ENCODE results near the gene SLC16A7.

SLC16A7 gene

GRCh38 chr12:59657711-59658110 is 61.9 kb downstream of the SLC16A7 start:
- DNase-seq = no peak
- in situ Hi-C loops (cut with MboI; ENCODE audit: low pct_unique_long_range_greater_than_20kb, low sequenced_read_pairs) = no loop called here

- in situ Hi-C loops (cut with MboI; ENCODE audit: low pct_unique_long_range_greater_than_20kb, low sequenced_read_pairs) = no loop called here
- DNase-seq = no peak
These were observed 64.3 kb downstream of the SLC16A7 start for GRCh38 chr12:59660148-59660547.

GRCh38 chr12:59660921-59661597 is 65.2 kb downstream of the SLC16A7 start:
- in situ Hi-C loops (cut with MboI; ENCODE audit: low pct_unique_long_range_greater_than_20kb, low sequenced_read_pairs) = no loop called here
- no peak for DNase-seq

GRCh38 chr12:59664495-59664894 is 68.7 kb downstream of the SLC16A7 start:
- in situ Hi-C loops (cut with MboI; ENCODE audit: low pct_unique_long_range_greater_than_20kb, low sequenced_read_pairs) = no loop called here
- DNase-seq = no peak

DNA sequence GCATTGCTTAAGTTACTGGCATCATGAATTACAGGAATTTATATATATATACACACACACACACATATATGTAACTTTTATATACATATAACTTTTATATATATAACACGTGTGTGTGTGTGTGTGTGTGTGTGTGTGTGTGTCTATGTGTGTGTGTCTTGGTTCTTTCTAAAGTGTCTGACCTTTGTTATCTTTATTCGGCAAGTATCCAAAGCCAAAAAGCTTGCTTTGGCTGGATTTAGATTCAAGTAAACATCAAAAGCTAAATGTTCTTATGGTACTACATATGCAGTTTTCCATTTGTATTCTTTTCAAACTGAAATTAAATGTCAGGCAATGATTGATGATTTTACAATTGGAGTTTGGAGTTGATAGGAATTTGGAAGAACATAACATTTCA is 69.9 kb downstream of the SLC16A7 start:
- no peak for DNase-seq
- in situ Hi-C loops (cut with MboI; ENCODE audit: low pct_unique_long_range_greater_than_20kb, low sequenced_read_pairs) = no loop called here

DNA sequence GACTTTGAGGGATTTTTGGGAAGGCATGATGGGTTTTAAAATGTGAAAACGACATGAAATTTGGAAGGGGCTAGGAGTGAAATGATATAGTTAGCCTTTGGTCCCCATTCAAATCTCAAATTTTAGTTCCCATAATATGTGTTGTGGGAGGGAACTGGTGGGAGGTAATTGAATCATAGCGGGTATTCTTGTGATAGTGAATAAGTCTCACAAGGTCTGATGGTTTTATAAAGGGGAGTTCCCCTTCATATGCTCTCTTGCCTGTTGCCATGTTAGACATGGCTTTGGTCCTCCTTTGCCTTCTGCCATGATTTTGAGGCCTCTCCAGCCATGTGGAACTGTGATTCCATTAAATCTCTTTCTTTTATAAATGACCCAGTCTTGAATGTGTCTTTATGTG is 72.8 kb downstream of the SLC16A7 start:
- in situ Hi-C loops (cut with MboI; ENCODE audit: low pct_unique_long_range_greater_than_20kb, low sequenced_read_pairs) = no loop called here

DNA sequence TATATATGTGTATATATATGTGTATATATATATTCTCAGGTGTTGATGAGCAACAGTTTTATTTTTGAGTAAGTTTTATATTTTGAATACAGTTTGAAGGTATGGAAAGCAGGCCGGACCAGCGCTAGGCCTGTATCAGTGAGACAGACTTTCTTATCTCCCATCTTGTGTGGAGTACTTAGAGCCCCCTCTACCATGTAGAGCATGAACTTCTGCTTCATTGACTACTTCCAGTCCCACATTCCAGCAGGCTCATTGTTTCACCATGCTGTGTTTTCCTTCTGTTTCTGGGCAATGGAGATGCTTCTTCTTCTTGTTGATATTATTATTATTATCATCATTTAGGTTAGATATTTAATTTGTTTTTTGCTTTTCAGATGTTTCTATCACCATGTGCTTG is 76.4 kb downstream of the SLC16A7 start:
- no peak for DNase-seq
- in situ Hi-C loops (cut with MboI; ENCODE audit: low pct_unique_long_range_greater_than_20kb, low sequenced_read_pairs) = no loop called here

More for the DNA sequence above, 72.8 kb downstream of the SLC16A7 start:
- no peak for DNase-seq

DNA sequence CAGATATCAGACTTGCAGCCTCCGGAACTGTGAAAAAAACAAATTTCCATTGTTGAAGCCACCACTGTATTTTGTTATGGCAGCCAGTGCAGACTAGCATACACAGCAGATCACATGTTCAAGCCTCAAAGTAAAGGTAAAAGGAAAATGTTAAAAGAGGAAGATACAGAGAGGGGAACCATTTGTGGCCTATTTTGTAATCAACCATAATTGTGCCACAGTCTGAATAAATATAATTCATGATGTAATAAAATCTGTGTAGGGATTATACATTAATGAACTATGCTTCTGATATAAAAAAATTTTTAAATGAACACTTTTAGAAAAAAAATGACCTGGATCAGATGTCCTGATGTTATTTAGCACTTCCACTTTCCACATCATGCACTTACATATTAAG is 79.6 kb downstream of the SLC16A7 start:
- in situ Hi-C loops (cut with MboI; ENCODE audit: low pct_unique_long_range_greater_than_20kb, low sequenced_read_pairs) = no loop called here
- DNase-seq = peak; percentile 8

DNA sequence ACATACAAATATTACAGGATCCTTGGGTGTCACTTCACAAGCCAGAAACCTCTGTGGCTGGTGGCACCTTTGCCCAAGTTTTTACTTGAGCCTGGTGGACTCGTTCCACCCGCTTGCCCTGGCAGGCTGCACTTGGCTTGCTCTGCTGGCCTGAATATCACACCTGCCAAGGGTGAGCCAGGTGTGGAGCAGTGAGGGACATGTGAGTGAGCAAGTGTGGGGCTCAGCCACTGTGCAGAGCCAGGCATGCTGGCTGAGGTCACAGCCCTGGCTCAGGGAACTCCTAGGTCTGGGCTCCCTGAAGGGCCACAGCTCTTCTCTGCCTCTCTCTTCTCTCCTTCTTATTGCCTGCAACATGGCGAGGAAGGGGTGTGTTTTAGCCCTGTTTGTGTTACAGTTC is 82.0 kb downstream of the SLC16A7 start:
- no peak for DNase-seq
- in situ Hi-C loops (cut with MboI; ENCODE audit: low pct_unique_long_range_greater_than_20kb, low sequenced_read_pairs) = no loop called here

- no peak for DNase-seq
- in situ Hi-C loops (cut with MboI; ENCODE audit: low pct_unique_long_range_greater_than_20kb, low sequenced_read_pairs) = no loop called here
These were observed 83.1 kb downstream of the SLC16A7 start for GRCh38 chr12:59678759-59679411.

DNA sequence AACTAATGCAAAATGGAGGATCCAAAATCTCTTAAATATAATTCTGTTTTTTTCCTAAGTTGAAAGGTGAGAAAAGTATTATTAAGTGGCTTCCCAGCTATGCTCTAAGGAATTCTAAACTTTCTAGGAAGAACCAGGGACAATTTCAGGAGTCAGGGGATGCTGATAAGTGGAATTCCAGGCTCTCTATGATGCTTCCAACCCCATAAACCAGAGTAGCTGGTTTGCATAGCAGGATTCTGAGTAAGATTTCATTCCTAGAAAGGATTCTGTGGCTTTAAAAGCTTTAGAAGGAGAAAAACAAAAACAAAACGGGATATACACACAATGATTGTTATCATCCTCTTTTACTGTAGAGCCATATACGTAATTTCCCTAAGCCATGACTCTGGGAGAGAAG is 93.9 kb downstream of the SLC16A7 start:
- in situ Hi-C loops (cut with MboI; ENCODE audit: low pct_unique_long_range_greater_than_20kb, low sequenced_read_pairs) = no loop called here

DNA sequence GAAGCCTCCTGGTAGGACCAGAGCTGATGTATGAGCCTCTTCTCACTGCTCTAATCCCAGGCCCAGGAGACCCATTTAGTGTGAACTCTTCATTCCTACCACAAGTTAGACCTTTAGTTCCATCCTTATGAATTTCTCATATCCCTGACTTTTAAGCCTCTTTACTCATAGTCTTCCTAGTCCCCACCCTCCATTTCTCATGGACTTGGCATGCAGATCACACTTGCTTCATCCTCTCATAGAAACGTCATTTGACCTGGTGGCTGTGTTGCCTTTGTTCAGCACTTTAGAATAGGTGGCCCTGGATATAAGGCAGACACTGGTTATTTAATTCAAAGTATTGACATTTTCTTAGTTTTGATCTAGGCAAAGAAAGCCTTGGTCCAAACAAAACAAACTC is 99.5 kb downstream of the SLC16A7 start:
- no peak for DNase-seq
- in situ Hi-C loops (cut with MboI; ENCODE audit: low pct_unique_long_range_greater_than_20kb, low sequenced_read_pairs) = no loop called here

More for the DNA sequence above, 93.9 kb downstream of the SLC16A7 start:
- DNase-seq = no peak

- in situ Hi-C loops (cut with MboI; ENCODE audit: low pct_unique_long_range_greater_than_20kb, low sequenced_read_pairs) = no loop called here
- DNase-seq = no peak
These were observed 102.8 kb downstream of the SLC16A7 start for GRCh38 chr12:59698600-59698999.

DNA sequence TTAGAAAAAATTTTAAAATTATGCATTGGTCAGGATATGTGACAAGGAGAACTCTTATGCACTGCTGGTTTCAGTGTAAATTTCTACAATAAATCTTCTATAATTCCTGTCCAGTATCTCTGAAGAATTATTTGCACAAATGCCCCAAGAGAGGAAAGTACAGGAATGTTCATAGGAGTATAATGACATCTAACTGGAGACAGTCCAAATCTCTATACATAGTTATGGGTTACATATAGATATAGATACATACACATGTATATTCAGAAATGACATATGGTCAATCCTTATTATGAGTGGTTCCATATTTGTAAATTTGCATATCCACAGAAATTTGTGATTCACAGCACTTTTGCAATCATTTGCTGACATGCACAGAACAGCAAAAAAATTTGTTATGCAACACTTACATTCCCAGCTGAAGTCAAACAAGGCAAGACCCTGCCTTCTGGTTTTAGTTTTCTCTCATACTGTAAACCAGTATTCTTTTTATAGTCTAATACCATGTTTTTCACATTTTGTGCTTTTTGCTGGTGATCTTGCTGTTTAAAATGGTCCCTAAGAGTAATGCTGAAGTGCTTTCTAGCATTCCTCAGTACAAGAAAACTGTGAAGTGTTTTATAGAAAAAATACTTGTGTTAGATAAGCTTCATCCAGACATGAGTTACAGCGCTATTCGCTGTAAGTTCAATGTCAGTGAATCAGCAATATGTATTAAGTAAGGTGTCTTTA is 103.8 kb downstream of the SLC16A7 start:
- in situ Hi-C loops (cut with MboI; ENCODE audit: low pct_unique_long_range_greater_than_20kb, low sequenced_read_pairs) = no loop called here
- DNase-seq = peak; percentile 0

GRCh38 chr12:59700153-59700450 is 104.3 kb downstream of the SLC16A7 start:
- no peak for DNase-seq
- in situ Hi-C loops (cut with MboI; ENCODE audit: low pct_unique_long_range_greater_than_20kb, low sequenced_read_pairs) = no loop called here

- no peak for DNase-seq
- in situ Hi-C loops (cut with MboI; ENCODE audit: low pct_unique_long_range_greater_than_20kb, low sequenced_read_pairs) = no loop called here
These were observed 112.2 kb downstream of the SLC16A7 start for GRCh38 chr12:59708064-59708463.

DNA sequence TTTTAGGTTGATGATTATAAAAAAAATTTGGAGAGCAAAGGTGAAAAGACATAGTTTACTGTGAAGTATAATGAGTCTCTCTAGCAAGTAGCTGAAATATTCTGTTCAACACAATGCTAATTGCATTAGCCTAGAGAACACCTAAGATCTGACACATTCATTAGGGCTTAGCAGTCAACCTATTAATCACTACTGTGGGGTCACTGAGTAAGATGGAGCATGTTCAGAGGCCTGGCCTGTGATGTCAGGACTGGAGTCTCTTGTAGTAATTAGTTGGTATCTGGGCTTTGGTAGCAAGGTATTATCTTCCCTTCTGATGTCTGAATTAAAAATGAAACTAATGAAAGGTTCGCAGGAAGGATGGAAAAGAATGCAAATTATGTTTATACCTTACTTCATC is 112.7 kb downstream of the SLC16A7 start:
- in situ Hi-C loops (cut with MboI; ENCODE audit: low pct_unique_long_range_greater_than_20kb, low sequenced_read_pairs) = no loop called here
- DNase-seq = no peak

GRCh38 chr12:59710004-59710628 is 114.3 kb downstream of the SLC16A7 start:
- no peak for DNase-seq
- in situ Hi-C loops (cut with MboI; ENCODE audit: low pct_unique_long_range_greater_than_20kb, low sequenced_read_pairs) = no loop called here

GRCh38 chr12:59710964-59711363 is 115.1 kb downstream of the SLC16A7 start:
- in situ Hi-C loops (cut with MboI; ENCODE audit: low pct_unique_long_range_greater_than_20kb, low sequenced_read_pairs) = no loop called here
- DNase-seq = no peak

GRCh38 chr12:59715434-59715833 is 119.6 kb downstream of the SLC16A7 start:
- DNase-seq = no peak
- in situ Hi-C loops (cut with MboI; ENCODE audit: low pct_unique_long_range_greater_than_20kb, low sequenced_read_pairs) = no loop called here
